HG03025 (cell line): ENCODE measurements around the gene MAML2.
A peak's percentile ranks its signal among the peaks of the same experiment; 100 is the strongest.
"Not testable (repeated sequence)": the region's sequence is repeated elsewhere in the genome, so short reads cannot be mapped to it uniquely, and the experiment has no call there.

ENCODE experiments used
- ATAC-seq: cut with Tn5 transposase; IDR thresholded peaks from one replicate; pipeline ENCODE4 v1.9.1; 2021; ENCODE audit warnings: mild to moderate bottlenecking, moderate library complexity; ENCODE audit not compliant: unreplicated experiment, low FRiP score

MAML2 gene

DNA sequence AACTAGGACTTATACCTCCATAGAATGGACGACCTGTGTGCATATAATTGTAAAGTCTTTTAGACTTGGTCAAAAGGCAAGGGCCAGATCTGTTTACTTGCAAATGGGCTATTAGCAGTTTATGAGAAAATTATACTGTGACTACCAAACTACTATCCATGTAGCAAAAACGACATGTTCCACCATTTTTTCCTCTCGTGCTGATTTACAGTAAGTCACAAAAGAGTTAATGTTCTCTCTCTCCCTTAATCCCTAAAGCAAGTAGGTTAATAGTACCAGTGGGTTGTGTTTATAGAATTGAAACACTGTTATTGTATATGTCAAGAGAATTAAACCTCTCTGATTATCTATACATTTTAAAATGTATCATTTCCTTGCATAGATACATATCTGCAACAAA, 147.3 kb downstream of the MAML2 start:
- no peak for ATAC-seq

DNA sequence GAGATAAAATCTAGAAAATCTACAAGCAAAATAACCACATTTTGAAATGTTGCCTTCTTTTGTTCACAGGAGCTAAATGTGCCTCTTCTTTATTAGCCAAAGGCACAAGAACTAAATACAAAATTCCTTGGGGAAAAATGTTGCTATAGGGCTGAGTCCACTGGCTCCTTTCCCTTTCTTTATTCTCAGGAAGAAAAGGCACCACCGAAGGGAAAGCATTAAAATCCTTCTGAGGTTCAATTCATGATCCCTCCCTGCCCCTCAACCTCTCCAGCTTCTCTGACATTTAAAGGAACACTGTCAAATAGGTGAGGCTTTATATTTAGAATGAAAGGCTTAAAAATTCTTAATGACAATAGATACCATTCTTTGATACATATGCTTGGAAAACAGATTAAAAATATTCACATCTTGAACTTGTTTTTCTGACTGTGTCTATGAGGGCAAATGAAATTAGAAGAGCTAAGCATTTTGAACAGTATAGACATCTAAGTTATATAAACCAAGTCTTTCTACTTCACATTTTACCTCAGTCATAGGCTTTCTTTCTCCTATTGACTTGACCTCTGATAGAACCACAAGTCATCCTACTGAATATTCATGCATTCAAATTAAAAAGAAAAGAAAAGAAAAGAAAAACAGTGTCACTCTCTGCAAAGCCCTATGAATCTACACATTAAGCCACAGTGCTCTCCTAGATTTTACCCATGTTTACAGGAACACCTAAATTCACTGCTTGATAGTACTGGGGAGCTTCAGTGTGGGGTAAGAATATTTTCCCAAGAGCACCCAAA, 148.2 kb downstream of the MAML2 start:
- no peak for ATAC-seq

DNA sequence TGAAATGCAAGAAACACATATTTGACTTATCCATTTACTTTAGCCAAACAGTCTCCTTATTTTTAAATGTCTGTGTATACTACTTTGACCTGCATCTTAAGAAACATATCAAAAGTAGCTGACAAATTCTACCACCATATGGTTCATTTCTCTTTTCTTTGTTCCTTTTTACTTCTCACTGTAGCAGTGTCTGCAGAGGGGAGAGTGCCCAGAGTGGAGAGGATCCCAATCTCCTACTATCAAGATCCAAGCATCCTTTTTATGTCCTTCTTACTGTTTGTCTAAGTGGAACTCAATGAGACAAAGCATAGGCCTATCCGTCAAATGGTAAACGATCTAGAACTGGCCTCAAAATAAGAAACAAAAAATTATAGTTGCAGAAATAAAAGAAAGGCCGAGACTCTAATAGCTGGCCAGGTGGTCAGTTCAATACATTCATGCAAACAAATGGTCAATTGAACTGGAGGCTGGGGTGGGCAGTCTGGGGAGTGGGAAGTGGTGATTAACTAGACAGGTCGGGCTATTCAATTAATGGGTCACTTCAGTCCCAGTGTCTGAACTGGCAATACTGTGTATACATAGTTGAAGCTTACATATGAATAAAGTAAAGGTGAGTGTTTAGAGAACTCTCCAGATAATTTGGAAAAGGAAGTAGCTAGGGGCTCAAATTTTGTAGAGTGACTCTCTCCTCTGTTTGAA, 149.1 kb downstream of the MAML2 start:
- no peak for ATAC-seq

DNA sequence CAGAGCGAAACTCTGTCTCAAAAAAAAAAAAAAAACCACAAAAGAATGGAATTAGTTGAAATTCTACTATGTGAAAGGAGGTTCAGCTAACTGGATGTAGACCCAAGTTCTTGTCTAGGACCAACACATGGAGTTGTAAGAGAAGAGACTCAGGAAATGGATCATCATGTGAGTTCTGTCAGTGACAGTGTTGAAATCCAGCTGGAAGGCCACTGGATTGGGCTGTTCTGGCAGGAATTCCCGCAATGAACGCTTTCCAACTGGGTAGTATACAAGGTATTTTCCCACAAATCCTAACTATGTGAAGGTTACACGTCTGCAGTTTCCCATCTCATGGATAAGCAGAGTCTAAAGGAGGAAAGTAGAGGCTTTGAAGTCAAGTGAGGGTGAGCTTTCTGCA, 151.2 kb downstream of the MAML2 start:
- ATAC-seq: no peak

DNA sequence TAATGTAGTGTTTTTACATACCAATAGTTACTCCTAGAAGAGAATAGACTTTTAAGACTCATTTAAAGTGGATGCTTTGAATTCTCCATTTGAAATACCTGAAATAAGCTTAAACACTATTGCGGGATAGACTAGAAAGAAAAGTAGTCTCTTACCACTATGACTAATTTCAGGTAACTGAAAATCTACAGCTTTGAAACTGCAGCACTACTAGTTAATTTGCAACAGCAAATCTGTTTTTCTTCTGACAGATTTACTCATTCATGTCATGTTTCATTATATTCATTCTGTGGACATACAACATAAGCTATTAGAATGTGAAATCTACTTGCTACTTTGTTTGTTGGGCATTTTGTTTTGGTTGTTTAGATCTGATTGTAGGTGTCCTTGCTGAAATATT, 153.6 kb downstream of the MAML2 start:
- ATAC-seq: no peak

DNA sequence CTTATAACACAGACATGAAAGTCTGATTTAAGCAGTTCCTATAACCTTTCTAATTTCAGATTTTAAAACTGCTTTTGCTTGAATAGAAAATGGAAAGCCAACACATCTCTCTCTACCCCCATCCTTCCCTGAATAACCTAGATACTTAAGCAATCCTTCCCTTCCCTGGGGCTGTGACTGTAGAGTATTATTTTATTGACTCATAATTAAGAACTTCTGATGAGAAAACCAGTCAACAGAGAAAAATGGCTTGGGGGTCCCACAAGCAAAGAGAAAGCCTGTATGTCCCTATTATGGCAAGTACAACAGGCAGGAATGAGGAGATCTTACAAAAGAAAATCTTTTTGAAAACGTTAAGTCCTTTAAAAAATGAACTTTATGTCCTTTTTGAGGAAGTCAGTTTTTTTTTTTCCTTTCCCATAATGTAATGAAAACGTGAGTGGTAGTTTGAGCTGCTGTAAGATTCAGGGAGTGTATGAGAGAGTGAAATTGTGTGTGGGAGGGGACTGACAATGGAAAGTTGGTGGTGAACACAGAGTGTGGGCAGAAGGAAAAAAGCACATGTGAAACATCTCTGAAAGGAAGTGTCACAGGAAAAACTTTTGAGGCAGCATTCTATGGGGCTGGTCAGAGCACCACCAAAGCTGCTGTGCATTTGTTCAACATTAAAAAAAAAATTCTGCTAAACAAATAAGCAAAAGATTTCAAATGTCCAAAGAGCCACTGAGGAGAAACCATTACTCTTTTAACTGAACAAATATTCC, 154.6 kb downstream of the MAML2 start:
- peak; percentile 50 for ATAC-seq

DNA sequence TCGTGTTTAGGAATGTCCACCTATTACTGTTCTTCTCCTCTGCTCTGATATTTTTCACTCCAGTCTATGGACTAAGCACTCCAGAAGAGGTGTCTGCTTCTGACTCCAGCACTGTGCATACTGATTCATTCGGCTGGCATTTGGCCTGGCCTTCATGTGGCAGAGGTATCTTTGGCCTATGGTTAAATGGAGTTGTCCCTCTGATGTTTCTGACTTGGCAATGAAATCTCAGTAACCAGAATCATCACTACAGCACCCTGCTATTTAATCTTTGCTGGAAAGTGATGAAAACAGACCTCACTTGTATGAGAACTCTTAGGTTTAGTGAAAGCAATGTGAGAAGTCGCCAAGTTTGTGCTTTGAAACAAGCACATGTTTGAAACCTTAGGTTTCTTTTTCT, 155.2 kb downstream of the MAML2 start:
- ATAC-seq: no peak

DNA sequence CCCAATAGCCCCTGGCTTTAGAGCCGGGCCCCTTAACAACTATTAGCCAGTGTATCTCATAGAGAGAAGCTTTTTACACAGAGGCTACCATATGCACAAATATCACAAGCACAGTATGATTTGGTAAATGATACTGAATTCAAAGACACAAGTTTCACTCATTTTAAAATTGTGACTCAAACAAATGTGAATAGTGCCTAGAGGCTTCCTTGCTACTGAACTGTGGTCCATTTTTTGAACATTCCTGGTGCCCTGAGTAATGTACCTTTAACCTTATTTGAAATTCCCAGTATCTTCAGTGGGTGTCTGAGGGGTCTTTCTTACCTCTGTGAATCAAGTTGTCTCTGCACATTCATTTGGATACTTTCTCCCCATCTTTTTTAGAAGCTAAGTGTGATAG, 156.2 kb downstream of the MAML2 start:
- no peak for ATAC-seq

DNA sequence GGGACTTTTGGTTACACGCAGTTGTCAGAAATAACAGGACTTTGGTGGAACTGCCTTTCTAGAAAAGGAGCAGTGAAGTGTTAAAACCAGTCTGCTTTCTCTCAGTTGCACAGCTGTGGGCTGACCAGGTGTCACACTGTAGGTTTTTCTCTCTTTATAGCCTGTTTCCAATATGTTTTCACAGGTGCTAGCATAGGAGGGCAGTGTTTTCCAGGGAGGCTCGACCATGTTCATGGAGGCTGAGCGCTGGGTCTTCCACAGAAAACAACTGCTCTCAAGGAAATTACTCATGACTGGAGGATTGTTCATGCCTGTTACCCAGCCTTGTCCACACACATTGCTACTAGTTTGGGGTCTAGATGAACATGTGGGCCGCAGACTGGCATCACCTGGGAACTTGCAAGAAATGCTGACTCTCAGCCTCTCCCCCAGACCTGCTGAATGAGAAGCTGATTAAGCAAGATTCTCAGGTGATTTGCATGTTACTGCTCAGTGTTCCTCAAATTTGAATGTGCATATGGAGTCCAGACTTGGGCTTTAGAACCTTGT, 157.7 kb downstream of the MAML2 start:
- ATAC-seq: peak; percentile 68

DNA sequence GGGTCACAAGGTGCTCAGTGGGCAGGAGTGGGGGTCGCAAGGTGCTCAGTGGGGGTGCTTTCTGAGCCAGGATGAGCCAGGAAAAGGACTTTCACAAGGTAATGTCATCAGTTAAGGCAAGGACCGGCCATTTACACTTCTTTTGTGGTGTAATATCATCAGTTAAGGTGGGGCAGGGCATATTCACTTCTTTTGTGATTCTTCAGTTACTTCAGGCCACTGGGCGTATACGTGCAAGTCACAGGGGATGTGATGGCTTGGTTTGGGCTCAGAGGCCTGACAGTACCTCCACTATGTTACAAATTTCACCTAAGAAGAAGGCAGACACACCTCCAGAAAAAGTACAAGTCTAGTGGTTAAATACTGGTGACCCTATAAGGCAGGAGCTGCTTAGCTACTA, 162.1 kb downstream of the MAML2 start:
- not testable (repeated sequence) for ATAC-seq

DNA sequence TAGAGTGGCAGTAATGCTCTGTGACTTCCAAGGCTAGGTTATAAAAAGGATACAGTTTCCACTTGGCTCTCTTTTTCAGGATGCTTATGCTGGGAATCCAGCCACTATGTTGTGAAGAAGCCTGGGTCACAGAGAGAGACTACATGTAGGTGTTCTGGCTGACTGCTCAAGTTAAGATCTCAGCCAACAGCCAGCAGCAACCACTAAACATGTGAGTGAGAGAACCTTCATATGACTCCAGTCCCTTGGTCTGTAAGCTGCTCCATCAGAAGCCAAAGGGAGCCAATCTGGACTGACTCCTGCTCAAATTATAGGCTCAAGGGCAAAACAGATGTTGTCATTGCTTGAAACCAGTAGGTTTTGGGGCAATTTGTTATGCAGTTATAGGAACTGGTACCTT, 162.7 kb downstream of the MAML2 start:
- no peak for ATAC-seq

DNA sequence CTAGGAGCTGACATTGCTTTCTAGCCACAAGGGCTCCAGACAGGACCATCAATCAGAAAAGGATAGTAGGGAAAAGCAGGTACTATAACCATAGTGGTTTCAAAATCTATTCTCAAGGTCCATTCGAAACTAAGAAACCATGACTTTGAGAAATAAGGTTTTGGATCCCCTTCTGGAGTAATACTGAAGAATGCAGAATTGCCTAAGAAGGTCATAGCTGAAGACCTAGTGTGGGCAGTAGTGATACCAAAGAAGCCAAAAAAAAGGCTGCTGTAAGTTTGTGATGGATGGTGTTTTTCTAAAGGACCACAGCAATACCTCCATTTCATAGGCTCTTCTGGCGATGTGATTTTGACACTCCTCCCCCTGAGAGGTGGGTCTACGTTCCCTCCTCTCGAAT, 163.1 kb downstream of the MAML2 start:
- no peak for ATAC-seq

DNA sequence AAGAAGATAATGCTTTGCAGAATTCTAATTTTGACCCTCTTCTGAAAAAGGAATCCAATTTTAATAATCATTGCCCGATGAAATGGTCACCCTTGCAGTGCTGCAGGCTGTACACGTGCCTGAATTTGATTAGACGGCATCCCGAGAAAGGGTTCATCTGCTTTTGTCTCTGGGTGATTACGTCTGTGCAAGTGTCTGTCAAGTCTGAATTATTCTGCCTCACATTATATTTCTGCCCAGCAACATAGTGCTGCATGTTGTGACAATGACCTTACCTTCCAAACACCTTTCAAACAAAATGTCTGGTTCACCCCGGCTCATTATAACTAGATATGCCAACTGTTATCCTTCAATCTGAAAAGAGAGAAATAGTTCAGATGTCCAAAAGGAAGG, 164.1 kb downstream of the MAML2 start:
- no peak for ATAC-seq

DNA sequence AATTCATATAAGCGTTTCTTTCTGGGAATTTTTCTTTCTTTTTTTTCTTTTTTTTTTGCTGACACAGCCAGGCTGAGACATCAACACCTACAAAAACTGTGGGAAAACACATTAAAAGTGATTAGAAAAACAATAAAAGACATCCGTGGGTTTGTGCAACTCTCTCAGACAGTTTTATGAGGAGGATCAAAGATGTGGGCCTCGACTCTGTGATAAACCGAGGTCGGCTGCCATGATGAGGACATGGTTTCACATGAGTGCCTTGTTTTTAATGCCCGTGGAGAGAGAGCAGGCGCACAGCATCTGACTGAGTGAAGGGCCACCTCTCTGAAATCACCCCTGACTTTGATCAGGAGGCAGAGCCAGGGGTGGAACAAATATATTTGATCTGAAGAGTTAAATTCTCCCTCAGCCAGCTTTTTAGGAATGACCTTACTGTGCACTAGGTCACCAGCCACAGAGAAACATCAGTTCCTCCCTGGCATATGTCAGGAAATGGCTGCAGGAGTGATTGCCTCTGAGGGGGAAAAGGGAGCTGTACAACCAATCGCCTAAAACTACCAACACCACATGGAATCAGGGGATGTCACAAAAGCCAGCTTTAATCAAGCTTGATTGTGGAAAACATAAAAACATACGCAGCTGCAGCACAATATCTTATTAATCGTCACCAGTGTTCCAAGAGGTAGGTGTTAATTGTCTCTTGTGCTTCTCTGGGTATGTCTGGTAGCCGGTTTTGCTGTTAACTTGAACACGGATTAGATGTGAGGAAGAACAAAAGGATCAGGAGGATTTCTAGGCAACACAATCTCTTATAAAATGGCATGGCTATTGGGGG, 164.7 kb downstream of the MAML2 start:
- no peak for ATAC-seq

DNA sequence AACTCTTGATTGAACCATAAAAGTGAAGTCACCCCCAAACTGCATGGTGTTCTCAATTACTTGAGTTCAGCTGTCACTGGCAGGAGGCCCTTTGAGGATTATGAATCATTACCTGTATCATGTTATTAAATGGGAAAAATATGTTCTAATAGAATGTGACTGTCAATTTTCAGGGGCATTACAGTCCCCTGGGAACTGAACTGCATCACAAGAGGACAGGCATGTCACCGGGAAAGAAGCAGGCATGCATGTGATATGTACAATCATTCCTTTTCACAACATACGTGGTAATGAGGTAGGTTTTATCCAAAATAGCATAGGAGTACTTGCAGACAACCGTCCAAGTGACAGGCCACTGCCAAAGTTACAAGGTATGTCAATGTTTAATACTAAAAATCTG, 165.8 kb downstream of the MAML2 start:
- ATAC-seq: no peak

DNA sequence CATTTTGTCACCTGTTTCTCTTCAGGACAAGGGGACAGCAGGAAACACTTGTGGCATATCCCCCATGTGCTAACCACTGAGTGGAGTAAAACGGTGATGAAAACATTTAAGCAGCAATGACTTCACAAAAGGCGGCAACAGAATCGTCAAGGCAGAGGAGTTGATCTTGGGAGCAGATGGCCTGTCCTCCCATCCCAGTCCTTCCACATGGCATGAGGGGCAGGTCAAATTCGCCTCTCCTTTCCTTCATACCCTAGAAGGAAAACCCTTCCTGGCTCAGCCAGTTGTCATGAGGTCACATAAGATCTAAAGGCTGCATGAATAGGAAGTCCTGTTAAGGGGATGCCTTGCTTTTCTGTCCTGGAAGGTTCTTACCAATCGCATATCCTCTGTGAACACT, 169.1 kb downstream of the MAML2 start:
- no peak for ATAC-seq

DNA sequence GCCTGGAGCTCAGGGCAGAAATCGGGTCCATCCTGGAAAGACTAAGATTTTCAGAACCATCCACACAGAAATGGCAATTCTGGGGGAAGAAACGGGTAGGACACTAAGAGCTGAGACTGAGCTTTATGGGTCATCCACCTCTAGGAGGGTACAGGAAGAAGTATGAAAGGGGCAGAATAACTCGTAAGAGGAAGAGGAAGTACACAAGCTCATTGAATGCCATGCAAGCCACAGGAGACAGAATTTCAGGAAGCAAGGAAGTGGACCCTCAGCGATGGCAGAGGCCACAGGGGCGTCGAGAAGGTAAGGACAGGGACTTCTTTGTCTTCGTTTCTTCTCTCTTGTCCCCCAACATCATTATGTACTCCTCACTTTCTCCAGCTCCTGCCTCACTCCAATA, 169.6 kb downstream of the MAML2 start:
- no peak for ATAC-seq

DNA sequence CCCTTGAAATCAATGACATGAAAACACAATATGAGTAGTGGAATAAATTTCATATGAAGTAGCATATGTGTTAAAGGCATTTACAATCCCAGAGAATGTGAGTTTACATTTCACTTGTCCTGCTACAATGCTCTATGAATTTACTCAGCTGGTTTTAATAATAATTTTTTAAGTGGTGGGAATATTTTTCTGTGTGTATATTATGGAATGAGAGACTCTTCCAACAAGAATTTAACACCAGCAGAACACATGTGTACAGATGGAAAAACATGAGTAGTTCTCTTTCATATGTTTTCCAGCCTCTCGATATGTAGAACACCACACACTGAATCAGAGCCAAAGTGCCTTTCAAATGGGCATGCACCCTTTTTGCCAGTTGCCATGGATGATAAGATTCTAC, 170.4 kb downstream of the MAML2 start:
- no peak for ATAC-seq

DNA sequence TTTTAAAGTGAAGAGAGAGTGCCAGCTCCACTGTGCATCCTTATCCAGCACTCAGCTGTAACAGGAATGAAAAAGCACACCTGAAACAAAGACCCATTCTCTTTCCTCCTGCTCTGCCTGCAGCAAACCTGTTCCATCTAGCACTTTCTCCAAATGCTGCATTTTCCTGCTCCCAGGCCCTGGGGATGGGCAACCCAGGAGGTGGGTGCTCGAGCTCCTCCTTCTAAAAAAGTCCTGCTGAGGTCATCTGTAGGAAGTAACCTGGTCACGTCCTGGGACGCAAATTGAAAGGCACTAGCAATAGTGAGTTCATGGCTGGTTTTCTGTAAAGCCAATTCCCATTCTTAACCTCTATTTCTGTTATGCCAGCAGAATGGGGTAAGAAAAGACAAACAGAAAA, 173.7 kb downstream of the MAML2 start:
- ATAC-seq: no peak

DNA sequence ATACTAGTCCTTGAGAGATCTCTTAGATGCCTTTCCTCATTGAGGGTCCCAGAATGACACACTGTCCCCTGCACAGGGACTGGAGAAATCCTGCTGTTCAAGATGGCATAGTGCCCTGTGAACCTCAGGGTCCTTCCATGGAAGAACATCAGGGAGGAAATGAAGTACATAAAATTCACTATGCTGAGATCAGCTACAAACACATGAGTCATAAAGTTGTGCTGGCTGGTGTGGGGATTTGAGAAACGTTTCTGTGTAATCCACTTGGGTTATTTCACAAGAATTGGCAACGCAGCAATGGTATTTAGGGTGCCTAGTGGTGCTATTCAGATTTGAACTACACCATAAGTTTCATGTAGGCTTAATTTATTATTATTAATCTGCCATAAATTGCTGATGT, 174.4 kb downstream of the MAML2 start:
- no peak for ATAC-seq
